Measurements from ENCODE around the gene ADH4. TPM values are rescaled to one million over a fixed set of nuclear protein-coding genes. Genes with fewer than 3 reads are reported as not detected.
"Not testable (repeated sequence)": the region's sequence is repeated elsewhere in the genome, so short reads cannot be mapped to it uniquely, and the experiment has no call there.

Gene ADH4
- not detected in 3 replicates for total RNA-seq
- long read RNA-seq = 0 reads

GRCh38 chr4:99144070-99144469 is at the start of gene ADH4:
Gene ADH4, minus strand, starts transcription at chr4:99144297. Its CDS starts 75 bp downstream, at chr4:99144222.
- H3K36me3 Mint-ChIP-seq (ENCODE audit: low read depth) = peaks cover 1% of the 10 kb centered on the region
- no peak for TF ChIP-seq CTCF (IDR thresholded peaks at IDR 0.05)
- DNase-seq (ENCODE audit: low spot score) = no peak
- H3K4me1 Mint-ChIP-seq (ENCODE audit: low read depth) = no peaks in the 10 kb centered on the region
- H3K9me3 Mint-ChIP-seq (ENCODE audit: low read depth) = no peaks in the 10 kb centered on the region
- H3K27ac Mint-ChIP-seq (ENCODE audit: unreplicated experiment) = no peak within 1 kb of the TSS
- no peaks in the 10 kb centered on the region for H3K27me3 Mint-ChIP-seq (ENCODE audit: low read depth)
- H3K4me3 Mint-ChIP-seq (ENCODE audit: unreplicated experiment) = no peak within 1 kb of the TSS

- no peak for TF ChIP-seq CTCF (IDR thresholded peaks at IDR 0.05)
- H3K27me3 Mint-ChIP-seq (ENCODE audit: low read depth) = no peaks in the 10 kb centered on the region
- H3K36me3 Mint-ChIP-seq (ENCODE audit: low read depth) = peaks cover 7% of the 10 kb centered on the region
- no peak for DNase-seq (ENCODE audit: low spot score)
- no peak overlapping the region for H3K27ac Mint-ChIP-seq (ENCODE audit: unreplicated experiment)
- H3K4me1 Mint-ChIP-seq (ENCODE audit: low read depth) = no peaks in the 10 kb centered on the region
- H3K4me3 Mint-ChIP-seq (ENCODE audit: unreplicated experiment) = no peak overlapping the region
- H3K9me3 Mint-ChIP-seq (ENCODE audit: low read depth) = peaks cover 24% of the 10 kb centered on the region
These were observed 46.2 kb upstream of the ADH4 start for GRCh38 chr4:99190336-99190735.

- H3K4me1 Mint-ChIP-seq (ENCODE audit: low read depth); DNase-seq (ENCODE audit: low spot score); H3K27me3 Mint-ChIP-seq (ENCODE audit: low read depth); H3K36me3 Mint-ChIP-seq (ENCODE audit: low read depth); H3K4me3 Mint-ChIP-seq (ENCODE audit: unreplicated experiment); H3K27ac Mint-ChIP-seq (ENCODE audit: unreplicated experiment): not testable (repeated sequence)
- H3K9me3 Mint-ChIP-seq (ENCODE audit: low read depth) = peaks cover 28% of the 10 kb centered on the region
These were observed 45.8 kb upstream of the ADH4 start for GRCh38 chr4:99189900-99190299.

- Mint-ChIP-seq H3K27ac (ENCODE audit: unreplicated experiment) (no peak overlapping the region), H3K36me3 (ENCODE audit: low read depth) (peaks cover 5% of the 10 kb centered on the region), H3K27me3 (ENCODE audit: low read depth) (no peaks in the 10 kb centered on the region), H3K4me1 (ENCODE audit: low read depth) (no peaks in the 10 kb centered on the region), H3K9me3 (ENCODE audit: low read depth) (peaks cover 21% of the 10 kb centered on the region), H3K4me3 (ENCODE audit: unreplicated experiment) (no peak overlapping the region)
- DNase-seq (ENCODE audit: low spot score) = no peak
- no peak for TF ChIP-seq CTCF (IDR thresholded peaks at IDR 0.05)
These were observed 41.9 kb upstream of the ADH4 start for GRCh38 chr4:99186029-99186428.

- no peak for DNase-seq (ENCODE audit: low spot score)
- TF ChIP-seq CTCF (IDR thresholded peaks at IDR 0.05) = no peak
- Mint-ChIP-seq H3K4me1 (ENCODE audit: low read depth) (peaks cover 2% of the 10 kb centered on the region), H3K27ac (ENCODE audit: unreplicated experiment) (no peak overlapping the region), H3K4me3 (ENCODE audit: unreplicated experiment) (no peak overlapping the region), H3K36me3 (ENCODE audit: low read depth) (peaks cover 2% of the 10 kb centered on the region), H3K9me3 (ENCODE audit: low read depth) (peaks cover 17% of the 10 kb centered on the region), H3K27me3 (ENCODE audit: low read depth) (no peaks in the 10 kb centered on the region)
These were observed 41.5 kb upstream of the ADH4 start for GRCh38 chr4:99185581-99185980.

GRCh38 chr4:99180382-99181070 is 36.4 kb upstream of the ADH4 start:
- H3K4me1 Mint-ChIP-seq (ENCODE audit: low read depth) = peaks cover 12% of the 10 kb centered on the region
- no peak for DNase-seq (ENCODE audit: low spot score)
- no peak overlapping the region for H3K4me3 Mint-ChIP-seq (ENCODE audit: unreplicated experiment)
- no peak overlapping the region for H3K27ac Mint-ChIP-seq (ENCODE audit: unreplicated experiment)
- H3K36me3 Mint-ChIP-seq (ENCODE audit: low read depth) = peaks cover 14% of the 10 kb centered on the region
- no peak for TF ChIP-seq CTCF (IDR thresholded peaks at IDR 0.05)
- no peaks in the 10 kb centered on the region for H3K27me3 Mint-ChIP-seq (ENCODE audit: low read depth)
- H3K9me3 Mint-ChIP-seq (ENCODE audit: low read depth) = peaks cover 23% of the 10 kb centered on the region

Data from chondrocyte (in vitro differentiated cells).